Daoy (cell line): ENCODE results near the gene SAMD5. TPM values are rescaled to one million over a fixed set of nuclear protein-coding genes. Genes with fewer than 3 reads are reported as not detected.

ENCODE experiments used
- DNase-seq: peaks from one replicate; pipeline ENCODE4 v3.0.0-alpha.2; 2015; ENCODE audit warnings: low read depth
- total RNA-seq: library from RNA; depleted of rRNA; stranded (reverse); fragments of >200 nt; shearing (Covaris generic); gene quantifications from 2 replicates; pipeline ENCODE4 v1.2.3, GENCODE V29; 2014

The SAMD5 gene
- total RNA-seq, 1 experiment from 2014 or later, result 2.7 TPM

DNA sequence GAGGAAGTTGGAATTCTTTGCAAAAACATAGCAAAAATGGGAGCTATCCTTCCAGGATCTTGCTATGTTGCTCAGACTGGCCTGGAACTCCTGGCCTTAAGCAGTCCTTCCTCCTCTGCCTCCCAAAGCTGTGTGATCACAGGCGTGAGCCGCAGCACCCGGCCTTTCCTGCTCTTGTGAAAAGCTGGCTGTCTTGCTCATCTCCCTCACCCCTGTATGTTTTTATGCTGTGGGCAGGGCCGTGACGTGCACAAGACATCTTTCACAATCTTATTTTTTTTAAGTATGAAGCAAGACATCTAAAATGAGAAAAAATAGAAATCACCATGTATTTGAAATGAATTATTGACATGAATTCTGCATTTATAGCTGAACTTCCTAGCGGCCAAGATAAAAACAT, 110.4 kb downstream of the SAMD5 start:
- DNase-seq, result no peak
